GM18498 (cell line): ENCODE measurements around the gene SAMD4A.
"Not testable (repeated sequence)": the region's sequence is repeated elsewhere in the genome, so short reads cannot be mapped to it uniquely, and the experiment has no call there.

Experiments used
- ATAC-seq: cut with Tn5 transposase; IDR thresholded peaks from one replicate; pipeline ENCODE4 v1.9.1; 2021; ENCODE audit warnings: mild to moderate bottlenecking, moderate library complexity; ENCODE audit not compliant: unreplicated experiment

SAMD4A gene

DNA sequence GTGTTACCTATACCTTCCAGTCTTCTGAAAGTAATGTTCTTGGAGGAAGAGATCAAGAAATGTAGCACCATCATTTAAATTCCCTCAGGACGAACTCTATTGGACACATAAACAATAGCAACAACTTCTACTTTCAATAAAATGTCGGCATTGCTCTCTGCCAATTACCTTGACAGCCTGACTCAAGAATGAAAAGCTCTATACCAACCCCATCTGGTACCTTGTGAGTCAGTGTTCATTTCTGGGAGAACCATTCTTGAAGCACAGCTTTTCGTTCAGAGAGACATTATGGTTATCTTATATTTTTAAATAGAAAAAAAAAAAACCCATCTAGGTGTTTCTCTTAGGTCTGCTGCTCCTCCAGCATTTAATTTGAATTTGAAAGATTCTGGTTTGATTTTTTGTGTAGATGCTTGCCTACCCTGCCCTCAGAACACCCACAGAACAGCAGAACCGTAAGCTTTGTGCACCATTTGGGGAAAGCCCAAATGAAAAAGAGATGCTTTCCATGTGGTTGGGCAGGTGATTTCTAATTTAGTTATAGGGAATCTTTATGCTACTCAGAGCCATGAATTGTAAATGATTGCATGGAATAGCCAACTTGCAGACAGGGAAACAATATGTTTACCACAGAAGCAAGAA is 156.0 kb downstream of the SAMD4A start:
- no peak for ATAC-seq

DNA sequence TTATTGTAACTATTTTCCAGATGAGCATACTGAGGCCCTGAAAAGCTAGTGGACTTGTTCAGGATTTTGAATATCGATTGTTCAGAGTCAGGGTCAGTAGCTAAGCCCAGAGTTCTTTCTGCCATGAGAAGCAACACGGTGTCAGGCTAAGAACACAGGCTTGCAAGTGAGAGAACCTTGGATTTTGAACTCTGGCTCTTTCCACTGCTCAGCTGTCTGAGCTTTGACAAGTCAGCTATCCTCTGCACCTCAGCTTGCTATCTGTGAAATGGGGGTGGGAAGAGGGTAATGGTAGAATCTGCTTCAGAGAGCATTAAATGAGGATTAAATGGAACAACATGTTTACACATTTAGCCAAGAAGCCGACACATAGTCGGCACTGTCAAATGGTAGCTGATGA is 157.2 kb downstream of the SAMD4A start:
- no peak for ATAC-seq

DNA sequence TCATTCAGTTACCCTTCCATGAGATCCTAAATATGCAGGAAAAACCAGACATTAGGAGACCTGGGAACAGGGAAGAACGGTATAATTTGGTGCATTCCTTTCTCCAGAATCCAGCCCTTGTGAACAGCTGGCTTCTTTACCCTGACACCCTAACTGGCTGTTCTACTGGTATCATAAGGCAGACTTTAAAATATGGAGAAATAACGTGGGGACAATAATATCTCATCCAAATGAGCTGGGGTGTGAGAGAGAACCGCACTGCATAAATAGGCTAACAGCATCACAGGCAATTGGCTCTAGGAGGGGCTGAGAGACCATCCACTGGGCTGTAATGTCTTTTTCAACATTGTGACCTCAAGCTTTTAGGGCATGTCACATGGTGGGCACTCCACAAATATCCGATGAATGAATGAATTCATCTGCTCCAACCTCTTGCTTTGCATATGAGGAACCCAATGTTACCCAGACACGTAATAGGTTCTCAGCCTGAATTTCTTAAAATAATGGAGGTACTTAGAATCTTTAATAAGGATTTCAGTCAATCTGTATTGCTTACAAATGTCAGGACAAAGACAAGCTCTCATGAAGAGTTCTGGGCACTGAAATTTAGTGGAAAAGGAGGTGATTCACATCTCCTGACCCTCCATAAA is 157.9 kb downstream of the SAMD4A start:
- ATAC-seq = no peak

DNA sequence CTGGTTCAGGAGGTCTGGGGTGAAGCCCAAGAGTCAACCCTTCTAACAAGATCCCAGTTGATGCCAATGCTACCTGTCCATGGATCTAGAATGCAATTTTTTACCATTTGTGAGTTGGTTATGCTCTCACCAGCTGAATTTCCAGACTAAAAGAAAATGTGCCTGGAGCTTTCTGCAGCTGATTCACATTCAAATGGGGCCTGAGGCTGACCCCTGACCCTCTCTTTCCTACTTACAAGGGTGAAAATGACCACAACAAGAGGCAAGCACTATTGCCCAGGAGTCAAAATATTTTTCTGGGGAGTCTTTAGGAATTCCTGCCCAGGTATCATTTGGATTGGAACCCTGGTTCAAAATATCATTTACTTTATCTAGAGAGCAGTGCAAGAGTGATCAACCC is 159.1 kb downstream of the SAMD4A start:
- ATAC-seq = no peak

DNA sequence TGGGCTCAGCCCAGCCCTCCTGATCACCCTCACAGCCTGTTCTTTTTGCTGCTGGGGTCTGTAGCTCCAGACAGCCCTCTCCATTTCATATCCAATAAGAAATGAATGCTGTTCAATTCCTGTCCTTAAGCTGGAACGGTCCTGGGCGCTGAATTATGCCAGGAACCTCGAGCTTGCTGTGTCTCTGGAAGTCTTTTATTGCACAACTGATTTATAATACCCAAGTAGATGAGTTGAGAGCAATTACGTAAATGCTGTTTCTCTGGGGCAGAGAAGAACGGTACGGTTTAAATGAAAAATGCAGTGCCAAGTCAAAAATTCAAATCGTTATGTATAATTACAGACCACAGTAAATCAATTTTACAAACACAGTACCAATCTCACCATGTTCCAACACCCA is 161.0 kb downstream of the SAMD4A start:
- no peak for ATAC-seq

DNA sequence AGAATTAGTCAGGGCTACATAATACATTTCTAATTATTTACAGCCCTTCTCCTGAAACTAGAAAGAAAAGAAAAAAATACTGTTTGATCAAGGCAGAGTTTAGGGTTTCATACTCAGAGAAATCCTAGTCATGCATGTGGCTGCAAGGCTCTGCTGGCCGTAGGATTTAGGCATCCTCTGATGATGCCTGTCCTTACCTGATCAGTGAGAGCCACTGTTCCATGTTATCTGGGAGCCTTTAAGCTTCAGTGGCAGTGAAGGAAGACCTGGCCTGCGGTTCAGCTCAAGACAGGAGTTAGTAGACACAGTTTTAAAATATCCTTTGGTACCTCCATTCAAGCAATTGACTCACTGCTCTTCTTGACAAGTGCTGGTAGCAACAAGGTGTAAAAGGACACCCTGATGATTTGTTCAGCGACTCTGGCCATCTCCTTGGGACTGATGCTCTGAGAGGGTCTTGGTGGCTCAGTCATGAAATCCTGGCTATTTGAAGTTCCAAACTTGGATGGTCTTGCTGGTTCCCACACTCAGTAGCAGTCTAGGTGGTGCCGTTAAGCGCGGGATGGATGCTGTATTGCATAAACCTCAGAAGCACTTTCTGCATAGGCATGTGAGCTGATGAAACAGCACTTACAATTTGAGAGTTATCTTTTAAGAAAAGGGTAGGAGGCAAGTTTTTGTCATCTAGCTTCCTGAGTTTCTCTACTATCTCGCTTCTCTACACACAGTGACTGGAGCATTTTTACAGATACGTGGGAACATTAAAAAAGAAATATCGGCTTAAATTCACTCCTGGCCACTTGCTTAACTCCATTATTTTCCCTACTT is 162.0 kb downstream of the SAMD4A start:
- no peak for ATAC-seq

DNA sequence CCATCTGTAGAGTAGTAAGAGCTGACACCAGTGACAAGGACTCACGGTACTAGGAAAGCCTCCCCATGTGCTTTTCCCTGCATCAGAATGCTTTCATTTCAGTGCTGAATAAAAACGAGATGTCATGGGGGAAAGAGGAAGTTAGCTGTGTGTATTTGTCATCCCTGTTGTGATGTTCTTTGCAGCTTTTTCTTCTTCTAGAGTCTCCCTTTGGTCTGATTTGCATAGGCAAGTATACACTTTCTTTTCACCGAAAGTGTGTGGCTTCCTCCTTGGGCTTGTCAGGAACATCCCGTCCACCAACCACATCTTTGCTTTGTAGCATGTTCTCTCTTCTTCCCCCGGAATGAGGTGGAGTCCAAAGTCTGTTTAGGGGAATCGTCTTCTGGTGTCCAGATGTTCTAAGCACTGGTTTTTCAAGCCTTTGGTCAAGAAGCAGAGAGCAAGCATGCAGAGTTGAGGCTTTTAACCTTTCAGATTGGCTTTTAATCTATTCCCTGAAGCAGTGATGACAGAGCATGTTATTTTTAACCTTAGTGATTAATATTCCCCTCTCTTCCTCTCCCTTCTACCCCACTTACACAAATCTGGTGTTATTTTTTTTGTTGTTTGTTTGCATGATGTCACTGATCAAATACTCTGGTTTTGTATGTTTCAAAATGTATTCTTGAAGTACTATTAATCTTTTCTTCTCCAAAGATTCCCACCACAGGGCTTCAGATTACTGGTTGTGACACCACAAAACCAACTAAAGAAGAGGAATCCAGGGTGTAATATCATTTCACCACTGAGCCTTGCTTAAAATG is 163.4 kb downstream of the SAMD4A start:
- peak; percentile 96 for ATAC-seq

DNA sequence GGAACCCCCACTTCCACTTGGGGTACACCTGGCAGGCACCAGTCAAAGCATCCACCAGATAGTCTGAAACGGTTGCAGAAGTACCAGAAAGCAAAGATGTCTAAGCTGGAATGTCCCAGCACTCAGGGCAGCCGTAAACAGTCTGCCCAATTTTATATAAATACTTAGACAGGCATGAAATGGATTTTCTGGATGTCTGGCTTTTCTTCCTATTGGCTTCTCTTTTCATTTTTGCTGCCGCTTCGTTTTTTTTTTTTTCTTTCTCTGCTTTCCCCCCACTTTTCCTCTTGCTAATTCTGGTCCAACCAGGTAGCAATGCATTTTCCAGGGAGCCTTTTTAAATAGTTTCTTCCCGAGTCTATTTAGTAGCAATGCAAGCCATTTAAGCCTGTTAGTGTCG is 168.0 kb downstream of the SAMD4A start:
- no peak for ATAC-seq

DNA sequence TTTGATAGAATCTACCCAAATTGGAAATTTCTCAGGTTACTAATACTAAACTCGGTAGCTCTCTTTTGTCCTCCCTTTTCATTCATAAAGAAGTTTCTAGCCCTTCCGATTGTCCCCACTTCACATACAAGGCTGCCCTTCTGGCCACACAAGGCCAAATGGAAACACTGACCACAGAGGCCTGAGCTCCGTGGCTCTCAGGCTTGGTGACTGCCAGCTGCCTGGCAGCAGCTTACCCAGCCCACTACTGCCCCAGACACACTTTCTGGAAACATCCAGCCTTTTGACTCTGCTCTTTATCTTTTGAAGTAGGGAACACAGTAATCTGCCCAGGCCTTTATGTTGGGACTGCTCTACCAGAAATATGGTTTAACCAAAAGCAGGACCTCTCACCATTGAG is 168.5 kb downstream of the SAMD4A start:
- ATAC-seq = no peak

DNA sequence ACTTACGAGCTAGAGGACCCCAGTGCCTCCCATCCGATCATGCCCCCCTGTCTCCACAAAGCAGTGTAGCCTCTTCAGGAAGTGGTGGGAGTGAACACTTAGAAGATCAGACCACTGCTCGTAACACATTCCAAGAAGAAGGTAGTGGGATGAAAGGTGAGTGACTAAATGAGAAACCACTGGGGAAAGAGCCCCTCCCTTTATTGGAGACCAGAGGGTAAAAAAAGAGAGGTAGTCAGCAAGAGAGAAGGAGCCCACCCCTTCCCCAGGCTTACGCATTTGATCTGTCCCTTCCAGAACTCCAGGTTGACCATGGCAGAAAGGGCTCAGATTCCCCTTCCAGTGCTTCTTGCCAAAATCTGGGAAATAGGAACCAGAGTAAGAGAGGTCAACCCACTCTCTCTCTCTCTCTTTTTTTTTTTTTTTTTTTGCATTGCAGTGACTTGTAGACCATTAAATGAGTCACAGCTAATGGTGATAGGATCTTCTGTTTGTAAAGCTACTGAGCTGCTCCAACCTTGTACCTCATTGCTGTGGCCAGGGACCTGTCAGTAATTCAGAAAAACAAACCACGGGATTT is 170.3 kb downstream of the SAMD4A start:
- no peak for ATAC-seq

DNA sequence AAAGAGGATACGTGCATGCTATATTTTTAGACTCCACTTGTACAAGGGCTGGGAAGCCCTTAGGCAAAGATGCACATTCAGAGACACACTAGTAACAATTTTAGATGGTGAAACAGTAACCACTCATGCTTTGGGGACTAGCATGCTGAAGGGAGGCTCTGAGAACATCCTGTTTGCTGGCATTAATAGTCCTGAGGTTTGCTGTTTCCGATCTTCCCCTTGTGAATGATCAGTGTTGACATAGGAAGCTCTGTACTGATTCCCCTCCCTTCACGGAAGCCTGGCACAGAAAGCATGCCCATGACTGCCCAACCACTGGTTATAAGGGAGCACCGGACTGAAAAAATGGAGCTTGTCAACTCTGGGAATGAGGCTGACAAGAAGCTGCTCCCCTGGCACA is 171.1 kb downstream of the SAMD4A start:
- ATAC-seq = no peak

DNA sequence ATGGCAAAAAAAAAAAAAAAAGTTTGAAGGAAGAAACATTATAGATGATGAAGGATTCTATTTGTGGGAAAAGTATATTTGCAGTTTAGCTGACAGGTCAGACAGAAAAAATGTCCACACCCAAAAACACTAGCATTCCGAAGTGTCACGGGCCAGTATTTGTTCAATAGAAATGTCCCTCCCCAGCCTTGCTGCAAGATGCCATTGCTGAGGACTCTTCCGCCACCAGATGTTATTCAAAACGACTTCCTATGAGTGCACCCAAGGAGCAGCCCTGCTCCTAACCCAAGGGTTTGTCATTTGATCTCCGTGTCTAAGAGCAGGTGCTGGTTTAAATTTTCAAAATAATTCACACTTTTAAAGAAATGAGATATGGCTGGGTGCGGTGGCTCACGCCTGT is 172.6 kb downstream of the SAMD4A start:
- no peak for ATAC-seq

DNA sequence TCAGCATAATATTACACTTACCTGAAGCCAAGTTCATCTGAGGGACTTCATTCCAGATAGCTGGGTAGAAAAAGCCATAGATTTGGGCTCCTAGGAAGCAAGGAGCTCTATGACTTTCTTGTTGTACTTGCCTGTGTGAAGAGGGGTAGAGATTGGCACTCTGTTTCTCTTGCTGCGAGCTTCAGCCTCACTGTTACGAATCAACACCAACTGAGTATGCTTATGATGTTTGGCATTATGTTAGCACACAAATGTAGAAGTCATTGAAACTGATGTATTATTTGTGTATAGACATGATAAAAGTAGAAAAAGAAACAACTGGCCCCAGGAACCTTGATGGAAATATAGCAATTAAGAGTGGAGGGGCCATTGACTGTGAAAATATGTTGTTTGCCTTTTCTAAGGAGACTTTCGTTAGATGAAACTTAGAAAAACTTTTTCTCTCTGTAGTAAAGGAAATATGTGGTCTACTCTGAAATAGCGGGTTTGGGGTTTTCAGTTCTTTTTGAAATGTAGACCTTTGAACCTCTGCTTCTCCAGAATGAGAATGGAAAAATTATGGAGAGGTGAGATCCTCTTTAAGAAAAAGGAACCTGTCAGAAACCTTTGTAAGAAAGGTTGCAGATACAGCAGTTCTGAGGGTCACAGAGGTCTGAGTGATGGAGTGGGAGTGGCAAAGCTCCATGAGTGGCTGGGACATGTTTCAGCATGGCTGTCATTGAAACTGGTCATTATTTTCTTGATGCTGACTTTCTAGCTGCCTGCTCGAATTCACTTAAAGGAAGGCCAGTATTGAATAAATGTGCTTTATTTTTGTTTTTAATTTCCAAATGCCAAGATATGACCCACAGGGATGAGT is 175.8 kb downstream of the SAMD4A start:
- ATAC-seq = no peak

DNA sequence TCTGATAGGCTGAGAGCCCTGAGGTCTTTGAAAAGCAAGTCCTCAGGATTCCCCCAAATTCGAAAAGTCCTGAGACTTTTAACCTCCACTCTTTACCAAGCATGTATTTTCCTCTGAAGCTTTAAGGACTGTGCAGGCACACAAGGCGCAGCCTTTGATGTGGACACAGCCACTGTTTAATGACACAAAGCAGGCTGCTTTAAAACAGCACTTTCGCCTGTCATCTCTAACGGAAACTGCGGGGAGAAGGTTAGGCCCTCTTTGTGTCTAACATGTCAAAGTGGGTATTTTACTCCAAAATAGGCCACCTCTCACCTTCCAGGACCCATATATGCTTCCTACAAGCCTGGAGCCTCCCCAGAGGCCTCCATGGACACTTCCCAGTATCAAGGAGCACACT is 176.5 kb downstream of the SAMD4A start:
- no peak for ATAC-seq

DNA sequence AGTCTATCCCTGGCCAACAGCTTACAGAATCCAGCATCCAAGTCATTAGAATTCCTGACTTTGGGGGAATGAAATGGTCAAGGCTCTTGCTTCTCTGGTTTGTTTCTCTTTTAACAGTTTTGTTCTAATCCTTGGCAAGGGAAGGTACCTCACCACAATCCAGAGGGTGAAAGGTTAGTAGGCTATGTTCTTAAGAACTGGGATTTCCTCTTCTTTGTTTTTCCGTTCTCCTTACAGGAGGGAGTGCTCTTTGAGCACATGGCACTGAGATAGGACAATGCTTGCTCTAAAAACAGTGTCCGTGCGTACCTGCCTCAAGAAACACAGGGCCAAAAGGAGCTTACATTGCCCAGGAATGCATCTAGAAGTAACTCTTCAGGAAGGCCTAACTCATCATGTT is 179.1 kb downstream of the SAMD4A start:
- no peak for ATAC-seq

DNA sequence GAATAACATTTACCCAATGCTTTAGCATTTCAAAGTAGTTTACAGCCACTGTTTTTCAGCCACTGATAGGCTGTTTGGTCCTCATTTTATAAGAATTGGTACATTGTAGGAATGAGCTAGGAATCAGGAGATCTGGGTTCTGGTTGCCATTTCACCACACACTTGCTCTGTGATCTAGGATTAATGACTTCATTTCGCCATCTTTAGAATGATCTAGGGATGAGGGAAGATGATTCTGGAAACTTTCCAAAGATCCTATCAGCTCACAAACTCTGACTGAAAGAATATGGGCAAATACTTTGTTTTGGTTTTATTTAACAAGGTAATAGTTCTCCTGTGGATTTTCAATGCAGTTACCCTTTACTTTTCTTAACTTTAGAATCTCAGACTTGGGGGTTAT is 180.7 kb downstream of the SAMD4A start:
- ATAC-seq = no peak

DNA sequence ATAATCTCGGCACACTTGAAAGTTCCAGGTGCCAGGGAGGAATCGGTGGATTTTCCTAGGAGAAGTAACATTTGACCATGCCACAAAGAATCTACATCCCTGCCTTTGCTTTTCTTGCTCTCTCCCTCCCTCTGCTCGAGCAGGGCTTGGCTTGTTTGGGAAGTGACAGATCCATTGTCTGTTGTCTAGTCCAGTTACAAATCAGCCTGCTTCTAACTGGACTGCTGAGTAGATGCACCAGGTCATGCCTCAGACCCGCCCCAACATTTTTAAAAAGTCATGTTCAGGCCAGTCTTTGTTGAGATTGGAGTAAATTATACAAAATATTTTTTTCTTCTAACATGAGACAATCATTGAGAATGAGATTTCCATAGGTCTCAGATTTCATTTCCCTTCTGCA is 182.3 kb downstream of the SAMD4A start:
- ATAC-seq = no peak

DNA sequence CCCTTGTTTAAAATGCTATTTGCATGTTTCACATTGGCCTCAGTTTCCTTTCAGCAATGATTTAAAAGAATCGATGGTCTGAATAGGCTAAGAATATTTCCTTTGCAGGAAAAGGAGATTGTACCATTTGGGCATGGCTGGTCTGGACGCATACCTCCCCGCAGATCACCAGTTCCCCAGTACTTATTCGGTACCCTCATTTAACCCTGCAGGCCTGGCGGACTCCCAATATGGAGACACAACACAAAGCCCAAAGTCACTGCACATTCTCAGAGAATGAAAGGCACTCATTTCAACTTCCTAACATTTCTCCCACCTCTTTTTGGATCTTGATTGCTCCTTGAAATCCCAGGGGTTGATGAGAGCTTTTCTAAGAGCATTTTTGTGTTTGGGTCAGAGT is 182.8 kb downstream of the SAMD4A start:
- ATAC-seq = no peak

DNA sequence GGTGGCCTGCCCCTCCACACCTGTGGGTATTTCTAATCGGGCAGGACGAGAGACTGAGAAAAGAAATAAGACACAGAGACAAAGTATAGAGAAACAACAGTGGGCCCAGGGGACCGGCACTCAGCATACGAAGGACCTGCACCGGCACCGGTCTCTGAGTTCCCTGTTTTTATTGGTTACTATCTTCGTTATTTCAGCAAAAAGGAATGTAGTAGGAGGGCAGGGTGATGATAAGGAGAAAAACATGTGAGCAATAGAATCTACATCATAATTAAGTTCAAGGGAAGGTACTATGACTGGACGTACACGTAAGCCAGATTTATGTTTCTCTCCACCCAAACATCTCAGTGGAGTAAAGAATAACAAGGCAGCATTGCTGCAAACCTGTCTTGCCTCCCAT is 185.7 kb downstream of the SAMD4A start:
- not testable (repeated sequence) for ATAC-seq

DNA sequence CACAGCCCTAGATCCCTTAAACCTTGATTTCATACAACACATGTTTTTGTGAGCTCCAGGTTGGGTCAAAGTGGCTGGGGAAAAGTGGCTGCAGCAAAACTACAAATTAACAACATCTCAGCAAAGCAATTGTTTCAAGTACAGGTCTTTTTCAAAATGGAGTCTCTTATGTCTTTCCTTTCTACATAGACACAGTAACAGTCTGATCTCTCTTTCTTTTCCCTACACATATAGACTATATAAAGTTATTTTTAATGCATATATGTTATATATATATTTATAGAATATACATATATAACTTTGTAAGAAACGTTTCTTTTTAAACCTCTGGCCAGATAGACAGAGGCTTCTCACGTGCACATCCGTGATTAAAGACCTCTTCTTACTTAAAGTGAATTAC is 186.5 kb downstream of the SAMD4A start:
- not testable (repeated sequence) for ATAC-seq
